HG03521 (cell line): ENCODE data around the gene ECD.
A peak's percentile ranks its signal among the peaks of the same experiment; 100 is the strongest.
"Not testable (repeated sequence)": the region's sequence is repeated elsewhere in the genome, so short reads cannot be mapped to it uniquely, and the experiment has no call there.

Experiments
- ATAC-seq: cut with Tn5 transposase; IDR thresholded peaks from one replicate; pipeline ENCODE4 v1.9.1; 2021; ENCODE audit warnings: mild to moderate bottlenecking, moderate library complexity; ENCODE audit not compliant: unreplicated experiment

Gene ECD

GRCh38 chr10:73161079-73161478, 6.7 kb downstream of the ECD start:
- ATAC-seq = no peak

DNA sequence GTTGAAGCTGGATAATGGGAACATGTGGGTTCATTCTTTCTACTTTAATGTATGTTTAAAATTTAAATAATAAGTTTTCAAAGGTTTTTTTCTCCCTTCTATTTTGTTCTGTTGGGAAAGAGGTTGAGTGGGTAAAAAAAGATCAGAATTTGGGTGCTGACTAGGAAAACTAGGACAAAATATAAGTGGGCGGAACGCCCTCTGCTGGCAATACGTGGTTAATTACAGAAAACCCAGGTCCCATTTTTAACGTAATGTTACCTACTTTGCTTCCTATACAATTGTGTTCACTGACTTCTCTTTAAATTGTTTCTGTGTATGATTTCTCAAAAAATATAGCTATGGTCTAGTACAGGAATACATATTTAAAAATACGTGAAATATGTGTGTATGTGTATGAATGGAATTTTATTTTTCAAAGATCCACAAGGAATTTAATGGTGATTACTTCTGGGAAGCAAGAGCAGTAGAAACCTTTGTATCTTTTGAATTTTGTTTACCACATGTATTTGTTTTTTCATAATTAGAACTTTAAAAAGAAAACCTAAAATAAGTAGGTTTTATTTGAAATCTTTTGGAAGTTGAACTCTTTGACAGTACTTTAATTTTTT, 8.7 kb downstream of the ECD start:
- ATAC-seq = no peak

- ATAC-seq = no peak
Observed at GRCh38 chr10:73156054-73156453, 11.8 kb downstream of the ECD start.

DNA sequence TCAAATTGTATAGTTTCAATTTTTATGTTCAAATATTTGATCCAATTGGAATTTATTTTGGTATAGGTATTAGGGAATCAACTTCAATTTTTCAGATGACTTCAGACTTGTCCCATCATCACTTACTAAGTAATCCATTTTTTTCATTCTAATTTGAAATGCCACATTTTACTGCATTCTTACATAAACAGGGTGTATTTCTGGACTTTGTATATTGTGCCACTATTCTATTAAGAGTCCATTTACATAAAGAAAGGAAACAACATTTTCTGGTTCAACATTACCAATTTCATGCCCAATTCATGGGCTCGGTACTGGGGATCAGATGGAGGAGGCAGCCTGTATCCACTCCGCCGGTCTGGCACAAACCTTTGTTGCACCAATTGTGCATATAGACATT, 15.8 kb downstream of the ECD start:
- no peak for ATAC-seq

DNA sequence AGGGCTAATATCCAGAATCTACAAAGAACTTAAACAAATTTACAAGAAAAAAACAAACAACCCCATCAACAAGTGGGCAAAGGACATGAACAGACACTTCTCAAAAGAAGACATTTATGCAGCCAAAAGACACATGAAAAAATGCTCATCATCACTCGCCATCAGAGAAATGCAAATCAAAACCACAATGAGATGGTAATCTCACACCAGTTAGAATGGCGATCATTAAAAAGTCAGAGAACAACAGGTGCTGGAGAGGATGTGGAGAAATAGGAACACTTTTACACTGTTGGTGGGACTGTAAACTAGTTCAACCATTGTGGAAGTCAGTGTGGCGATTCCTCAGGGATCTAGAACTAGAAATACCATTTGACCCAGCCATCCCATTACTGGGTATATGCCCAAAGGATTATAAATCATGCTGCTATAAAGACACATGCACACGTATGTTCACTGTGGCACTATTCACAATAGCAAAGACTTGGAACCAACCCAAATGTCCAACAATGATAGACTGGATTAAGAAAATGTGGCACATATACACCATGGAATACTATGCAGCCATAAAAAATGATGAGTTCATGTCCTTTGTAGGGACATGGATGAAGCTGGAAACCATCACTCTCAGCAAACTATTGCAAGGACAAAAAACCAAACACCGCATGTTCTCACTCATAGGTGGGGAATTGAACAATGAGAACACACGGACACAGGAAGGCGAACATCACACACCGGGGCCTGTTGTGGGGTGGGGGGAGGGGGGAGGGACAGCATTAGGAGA, 17.0 kb downstream of the ECD start:
- not testable (repeated sequence) for ATAC-seq

GRCh38 chr10:73141603-73142002, 26.2 kb downstream of the ECD start:
- no peak for ATAC-seq

GRCh38 chr10:73139251-73139650, 28.6 kb downstream of the ECD start:
- ATAC-seq = no peak

DNA sequence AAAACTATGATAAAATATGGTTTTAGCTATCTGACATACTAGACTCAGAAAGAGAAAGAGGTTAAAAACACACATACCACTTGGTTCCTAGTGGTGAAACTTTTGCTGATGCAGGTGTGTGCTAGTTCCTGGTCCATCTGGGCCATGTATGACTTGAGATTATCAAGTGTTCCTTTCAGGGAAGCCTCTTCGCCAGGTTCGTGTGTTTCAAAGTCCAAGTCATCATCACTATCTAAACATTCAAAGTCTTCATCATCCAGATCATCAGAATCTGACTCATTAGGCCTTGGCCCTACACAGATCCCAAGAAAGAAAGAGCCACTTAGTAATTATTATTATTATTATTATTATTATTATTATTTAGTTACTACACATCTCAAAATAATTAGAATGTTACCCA, 31.2 kb downstream of the ECD start:
- no peak for ATAC-seq

DNA sequence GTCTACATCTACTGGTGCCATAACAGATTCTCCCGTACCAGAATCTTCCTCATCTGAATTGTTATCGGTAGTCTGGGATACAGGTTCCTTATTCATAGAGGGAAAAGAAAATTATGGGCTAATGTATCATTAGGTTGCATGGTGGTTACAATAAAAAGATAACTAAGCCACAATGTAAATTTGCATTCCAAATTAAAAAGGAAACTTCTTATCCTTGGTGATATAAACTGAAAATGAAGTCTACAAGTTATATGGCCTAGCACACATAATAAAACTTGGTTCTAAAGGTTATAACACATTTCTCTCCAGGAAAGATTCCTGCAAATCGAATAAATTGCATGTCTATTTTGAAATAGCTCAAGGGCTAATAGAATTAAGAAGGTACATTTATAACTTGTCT, 33.1 kb downstream of the ECD start:
- ATAC-seq = no peak

GRCh38 chr10:73131913-73132686, 35.7 kb downstream of the ECD start:
- no peak for ATAC-seq

DNA sequence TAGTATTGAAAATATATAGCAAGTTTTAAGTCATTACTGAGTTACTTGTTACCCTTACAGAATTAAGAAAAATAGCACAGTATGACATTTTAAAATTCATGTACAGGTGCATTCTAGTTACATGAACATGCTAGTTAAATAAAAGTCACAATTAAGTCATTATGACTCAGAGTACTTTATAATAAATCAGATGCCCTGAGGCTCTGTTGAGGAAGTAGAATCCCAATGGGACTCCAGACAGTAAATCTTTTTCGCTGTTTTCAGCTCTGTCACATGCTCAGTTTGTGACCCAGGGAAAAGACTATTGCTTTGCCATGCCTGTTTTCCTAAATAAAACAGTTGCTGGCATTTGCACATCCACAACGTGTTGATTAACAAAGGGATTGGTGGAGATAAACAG, 36.5 kb downstream of the ECD start:
- no peak for ATAC-seq

DNA sequence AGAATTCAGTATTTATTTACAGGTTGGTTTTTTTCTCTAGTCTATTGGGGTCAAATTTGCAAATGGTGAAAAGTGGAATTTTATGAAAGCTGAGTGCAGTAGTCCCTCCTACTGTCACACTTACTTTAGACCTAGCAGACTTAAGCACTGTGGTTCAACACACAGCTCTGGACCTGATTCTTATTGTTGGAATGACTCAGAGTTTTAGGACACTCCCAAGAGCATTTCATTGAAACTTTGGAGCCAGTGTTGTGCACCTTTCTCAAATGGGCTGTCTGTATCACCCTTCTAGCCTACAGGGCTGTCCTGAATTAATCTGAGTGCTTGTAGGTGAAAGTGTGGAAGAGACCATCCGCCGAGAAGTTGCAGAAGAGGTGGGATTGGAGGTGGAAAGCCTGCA, 41.5 kb downstream of the ECD start:
- ATAC-seq = no peak

- no peak for ATAC-seq
Observed at GRCh38 chr10:73119952-73120351, 47.9 kb downstream of the ECD start.

GRCh38 chr10:73119457-73119856, 48.4 kb downstream of the ECD start:
- no peak for ATAC-seq

DNA sequence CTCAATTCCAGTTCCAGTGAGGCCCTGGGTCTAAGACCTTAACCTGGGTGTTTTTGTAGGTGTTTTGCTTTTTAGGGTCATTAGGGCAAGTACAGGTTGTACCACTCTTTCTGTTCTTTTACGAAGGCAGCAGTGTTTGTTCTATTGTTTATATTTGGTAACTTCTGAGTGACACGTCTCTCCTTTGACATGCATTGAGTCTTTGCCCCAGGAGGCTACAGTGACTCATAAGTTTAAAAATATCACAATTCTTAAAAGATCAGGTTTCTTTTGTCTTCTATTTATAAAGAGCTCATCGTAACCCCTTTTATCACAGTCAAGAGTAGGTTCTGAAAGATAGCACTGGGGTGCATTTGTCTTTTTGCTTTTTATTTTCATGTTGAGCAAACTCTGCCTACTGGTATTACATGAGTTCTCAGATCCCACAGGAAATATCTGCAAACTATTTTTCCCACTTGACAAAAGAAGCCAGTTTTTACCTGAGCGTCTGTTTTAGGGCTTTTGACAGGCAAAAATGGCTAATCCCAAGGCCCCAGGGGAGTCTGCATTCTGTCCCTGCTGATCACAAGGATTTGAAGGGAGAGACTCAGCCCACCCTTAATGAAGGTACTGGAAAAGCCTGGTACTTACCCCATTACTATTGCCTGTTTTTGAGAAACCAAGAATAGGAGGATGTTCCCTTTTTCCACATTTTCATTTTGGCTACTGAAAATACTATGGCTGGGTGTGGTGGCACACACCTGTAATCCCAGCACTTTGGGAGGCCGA, 49.6 kb downstream of the ECD start:
- peak; percentile 49 for ATAC-seq

DNA sequence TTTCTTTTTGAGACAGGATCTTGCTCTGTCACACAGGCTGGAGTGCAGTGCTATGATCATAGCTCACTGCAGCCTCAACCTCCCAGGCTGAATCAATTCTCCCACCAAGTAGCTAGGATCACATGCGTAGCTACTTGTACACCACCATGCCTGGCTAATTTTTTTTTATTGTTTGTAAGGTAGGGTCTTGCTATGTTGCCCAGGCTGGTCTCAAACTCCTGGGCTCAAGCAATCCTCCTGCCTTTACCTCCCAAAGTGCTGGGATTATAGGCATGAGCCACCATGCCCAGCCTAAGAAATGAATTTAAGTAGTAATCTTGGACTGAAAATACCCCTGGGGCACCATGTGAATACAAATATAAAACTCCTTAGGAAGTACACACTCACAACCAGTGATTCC, 51.8 kb downstream of the ECD start:
- ATAC-seq = no peak

DNA sequence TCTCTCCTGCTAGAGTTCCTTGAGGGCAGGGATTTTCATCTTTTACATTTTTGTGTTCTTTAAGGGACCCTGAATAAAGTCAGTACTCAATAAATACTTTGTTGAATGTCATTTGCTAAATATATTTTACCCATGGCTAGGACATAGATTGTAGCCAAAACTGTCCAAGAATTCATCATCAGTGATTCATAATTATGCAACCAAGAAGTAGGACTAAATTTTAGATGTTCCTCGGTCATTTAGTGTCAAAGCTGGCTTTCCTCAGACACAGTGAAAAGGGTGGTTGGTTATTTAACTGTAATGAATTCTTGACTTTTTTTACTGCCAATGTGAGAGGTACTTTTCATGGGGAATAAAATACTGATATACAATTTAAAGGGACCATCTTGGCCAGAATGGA, 54.3 kb downstream of the ECD start:
- no peak for ATAC-seq

GRCh38 chr10:73112032-73112431, 55.8 kb downstream of the ECD start:
- not testable (repeated sequence) for ATAC-seq

- no peak for ATAC-seq
Observed at GRCh38 chr10:73110345-73110849, 57.4 kb downstream of the ECD start, which contains the start of gene NUDT13. Gene NUDT13 (plus strand): TSS chr10:73110455. CDS start chr10:73114366, 3,911 bp downstream.

- ATAC-seq = not testable (repeated sequence)
Observed at GRCh38 chr10:73109248-73109652, 58.6 kb downstream of the ECD start.

GRCh38 chr10:73106301-73106700, 61.5 kb downstream of the ECD start:
- no peak for ATAC-seq
